Heart left ventricle (tissue), 13 donors: ENCODE measurements around the gene GAREM1.

Experiments
- POLR2A ChIP-seq, 2 donors: fragments of 450-650 bp; IDR thresholded peaks; one replicate each; pipeline ENCODE4 v1.6.1; 2017; ENCODE audit warnings: antibody characterized with exemption in 2 of 2, mild to moderate bottlenecking in 2 of 2, moderate library complexity in 2 of 2
- TF ChIP-seq, protein P1 (sequence below), 12 donors: fragments of 200-600 bp; sonication (generic) in 4 of 12; IDR thresholded peaks; one replicate each; pipeline versions ENCODE4 v1.5.0 to v1.8.0; 2018 to 2022; ENCODE audit warnings: antibody characterized with exemption in 12 of 12, mild to moderate bottlenecking in 5 of 12
- donor health status: ischemic (EF 13 %, LVEDD 7.1; RV severe dilation, severe dysfunction).
- donor health status: DM: no; HTN: yes; CAD: no.
- donor health status: DM: no; HTN: no; CAD: no.
- donor health status: ischemic (EF 25% LVEDD 6.9; RV normal size, moderate dysfunction).
- donor health status: ischemic (EF 25% LVEDD 5.7; RV mildly dilated, moderate dysfunction).
- donor health status: ischemic (EF 35%, LVEDD 5.7; RV mildly dilated, moderate dysfunction).
- donor health status: nonischemic (EF 11% LVEDD 7.7; RV severe dilation, severe dysfunction).
- donor health status: DM: yes; HTN: yes; CAD: no.
- donor health status: PGD.
- donor health status: ischemic (EF 29% LVEDD 5.4; RV normal size, mild dysfunction).
- donor health status: nonischemic (EF 23%, LVEDD 6.1; RV moderate dilation, normal function).

DNA sequence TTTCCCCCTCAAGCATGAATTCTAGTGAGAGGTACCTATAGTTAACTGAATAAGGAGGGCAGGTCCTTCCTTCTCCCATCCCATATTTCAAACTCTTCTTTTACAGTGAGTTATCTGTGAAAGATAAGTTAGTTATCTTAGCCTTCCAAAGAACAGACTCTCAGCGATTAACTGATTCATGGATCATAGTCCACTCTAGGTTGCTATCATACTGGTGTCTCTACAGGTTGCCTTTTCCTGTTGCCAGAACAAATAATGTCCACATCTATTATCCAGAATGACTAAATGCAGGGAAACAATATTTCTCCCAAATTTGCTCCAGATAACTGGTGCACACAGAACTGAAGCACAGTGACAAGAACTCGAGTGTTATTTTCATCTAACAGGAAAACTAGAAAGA, 212.5 kb downstream of the GAREM1 start:
- TF ChIP-seq, protein P1, sequence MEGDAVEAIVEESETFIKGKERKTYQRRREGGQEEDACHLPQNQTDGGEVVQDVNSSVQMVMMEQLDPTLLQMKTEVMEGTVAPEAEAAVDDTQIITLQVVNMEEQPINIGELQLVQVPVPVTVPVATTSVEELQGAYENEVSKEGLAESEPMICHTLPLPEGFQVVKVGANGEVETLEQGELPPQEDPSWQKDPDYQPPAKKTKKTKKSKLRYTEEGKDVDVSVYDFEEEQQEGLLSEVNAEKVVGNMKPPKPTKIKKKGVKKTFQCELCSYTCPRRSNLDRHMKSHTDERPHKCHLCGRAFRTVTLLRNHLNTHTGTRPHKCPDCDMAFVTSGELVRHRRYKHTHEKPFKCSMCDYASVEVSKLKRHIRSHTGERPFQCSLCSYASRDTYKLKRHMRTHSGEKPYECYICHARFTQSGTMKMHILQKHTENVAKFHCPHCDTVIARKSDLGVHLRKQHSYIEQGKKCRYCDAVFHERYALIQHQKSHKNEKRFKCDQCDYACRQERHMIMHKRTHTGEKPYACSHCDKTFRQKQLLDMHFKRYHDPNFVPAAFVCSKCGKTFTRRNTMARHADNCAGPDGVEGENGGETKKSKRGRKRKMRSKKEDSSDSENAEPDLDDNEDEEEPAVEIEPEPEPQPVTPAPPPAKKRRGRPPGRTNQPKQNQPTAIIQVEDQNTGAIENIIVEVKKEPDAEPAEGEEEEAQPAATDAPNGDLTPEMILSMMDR (IDR thresholded peaks at IDR 0.05), result no peak
- no peak for TF ChIP-seq POLR2A (IDR thresholded peaks at IDR 0.05)
